GM18951 (cell line): ENCODE measurements around the gene C2.

Experiments used
- POLR2A ChIP-seq: IDR thresholded peaks from 4 replicates; pipeline ENCODE4 v1.6.1; 2011; ENCODE audit warnings: mild to moderate bottlenecking; ENCODE audit not compliant: insufficient read length, insufficient read depth; ENCODE audit errors: extremely low read depth
- in situ Hi-C: fragments of 300-500 bp; cut with MboI; formaldehyde crosslinking; loops from one replicate; pipeline ENCODE4 v1.12.0; 2022; ENCODE audit warnings: low sequenced_read_pairs, mixed read lengths, inconsistent platforms; ENCODE audit not compliant: unreplicated experiment

C2 gene

DNA sequence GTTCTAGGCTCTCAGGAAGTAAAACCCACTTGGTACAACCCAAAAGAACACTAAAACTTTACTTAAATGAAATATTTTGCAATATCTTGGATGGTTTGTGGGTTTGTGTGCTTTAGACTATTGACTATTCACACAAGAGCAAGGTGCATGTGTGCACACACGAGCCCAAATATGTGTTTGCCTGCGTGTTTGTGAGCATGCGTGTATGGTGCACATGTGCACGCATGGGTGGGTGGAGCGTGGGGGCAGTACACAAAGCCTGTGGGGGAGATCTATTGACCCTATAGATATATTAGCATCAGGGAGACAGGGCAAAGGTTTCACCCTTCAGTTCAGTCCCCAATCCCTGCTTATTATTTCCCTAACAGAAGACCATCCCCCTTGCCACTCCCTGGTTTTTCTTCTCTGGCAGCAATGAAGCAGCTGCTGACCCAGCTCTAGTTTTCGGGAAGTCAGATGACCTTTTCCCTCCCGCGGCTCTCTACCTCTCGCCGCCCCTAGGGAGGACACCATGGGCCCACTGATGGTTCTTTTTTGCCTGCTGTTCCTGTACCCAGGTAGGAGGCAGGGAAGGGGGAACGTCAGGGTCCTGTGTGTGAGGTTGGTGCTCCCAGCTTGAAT is at the start of gene C2:
Gene C2, plus strand, starts transcription at position 476 of the 621 bp plus-strand sequence. Its CDS starts 36 bp downstream, at position 512.
- TF ChIP-seq POLR2A = no peak
- in situ Hi-C loops = no loop called here

GRCh38 chr6:31878222-31878621 is 49.3 kb upstream of the C2 start:
- in situ Hi-C loops = no loop called here
- TF ChIP-seq POLR2A = no peak

- in situ Hi-C loops = no loop called here
- no peak for TF ChIP-seq POLR2A
Measured at GRCh38 chr6:31878726-31879125, 48.8 kb upstream of the C2 start, which contains the start of gene SLC44A4. SLC44A4 (minus strand) TSS chr6:31878997; CDS start chr6:31878980, 17 bp downstream.

- in situ Hi-C loops = no loop called here
- TF ChIP-seq POLR2A = no peak
Measured at GRCh38 chr6:31879143-31879542, 48.4 kb upstream of the C2 start.

- in situ Hi-C loops = no loop called here
- TF ChIP-seq POLR2A = no peak
Measured at GRCh38 chr6:31879901-31880300, 47.6 kb upstream of the C2 start.

GRCh38 chr6:31880616-31881015 is 46.9 kb upstream of the C2 start:
- in situ Hi-C loops = no loop called here
- no peak for TF ChIP-seq POLR2A

GRCh38 chr6:31881136-31881859 is 46.2 kb upstream of the C2 start:
- no peak for TF ChIP-seq POLR2A
- in situ Hi-C loops = no loop called here

- in situ Hi-C loops = no loop called here
Measured at GRCh38 chr6:31882344-31882743, 45.2 kb upstream of the C2 start.

DNA sequence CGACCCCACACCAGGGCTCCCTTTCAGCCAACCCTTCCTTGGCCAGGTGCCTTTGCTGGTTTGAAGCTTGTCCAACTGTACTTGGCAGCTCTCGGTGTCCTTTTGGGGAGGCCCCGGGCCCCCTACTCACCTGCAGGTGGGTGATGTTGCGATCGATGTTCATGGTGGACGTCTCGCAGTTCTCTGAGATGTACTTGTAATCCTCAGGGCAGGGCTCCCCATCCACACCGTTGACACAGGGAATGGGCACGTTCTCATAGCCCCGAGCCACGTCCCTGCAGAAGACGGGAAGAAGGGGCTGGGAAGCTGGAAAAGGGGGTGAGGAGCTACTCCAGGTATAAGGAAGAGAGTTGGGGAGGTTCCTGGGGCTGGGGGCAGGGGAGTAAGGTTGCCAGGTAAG is 43.8 kb upstream of the C2 start:
- in situ Hi-C loops = no loop called here
- TF ChIP-seq POLR2A = no peak

More at GRCh38 chr6:31882344-31882743, 45.2 kb upstream of the C2 start:
- no peak for TF ChIP-seq POLR2A

DNA sequence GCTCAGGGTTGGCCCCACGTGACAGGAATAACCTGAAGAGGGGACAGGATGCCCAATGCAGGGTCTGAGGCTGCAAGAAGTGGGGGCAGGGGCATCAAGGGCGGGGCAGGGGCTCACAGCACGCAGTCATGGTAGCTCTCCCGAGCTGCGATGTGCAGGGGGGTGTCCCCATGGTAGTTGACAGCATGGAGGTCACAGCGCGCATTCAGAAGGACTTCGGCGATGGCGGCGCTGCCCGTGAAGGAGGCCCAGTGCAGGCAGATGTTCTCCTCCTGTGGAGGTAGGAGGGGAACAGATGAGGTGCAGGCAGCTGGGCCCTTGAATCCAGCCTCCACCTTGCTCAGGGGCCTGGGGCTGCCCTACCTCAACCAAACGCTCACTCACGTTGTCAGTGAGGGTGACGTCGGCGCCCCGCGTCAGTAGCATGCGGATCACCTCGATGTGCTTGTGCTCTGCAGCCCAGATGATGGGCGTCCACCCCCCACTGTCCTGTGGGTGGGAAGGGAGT is 42.9 kb upstream of the C2 start:
- TF ChIP-seq POLR2A = no peak
- in situ Hi-C loops = no loop called here

- in situ Hi-C loops = no loop called here
- no peak for TF ChIP-seq POLR2A
Measured at GRCh38 chr6:31886541-31886991, 41.0 kb upstream of the C2 start.

DNA sequence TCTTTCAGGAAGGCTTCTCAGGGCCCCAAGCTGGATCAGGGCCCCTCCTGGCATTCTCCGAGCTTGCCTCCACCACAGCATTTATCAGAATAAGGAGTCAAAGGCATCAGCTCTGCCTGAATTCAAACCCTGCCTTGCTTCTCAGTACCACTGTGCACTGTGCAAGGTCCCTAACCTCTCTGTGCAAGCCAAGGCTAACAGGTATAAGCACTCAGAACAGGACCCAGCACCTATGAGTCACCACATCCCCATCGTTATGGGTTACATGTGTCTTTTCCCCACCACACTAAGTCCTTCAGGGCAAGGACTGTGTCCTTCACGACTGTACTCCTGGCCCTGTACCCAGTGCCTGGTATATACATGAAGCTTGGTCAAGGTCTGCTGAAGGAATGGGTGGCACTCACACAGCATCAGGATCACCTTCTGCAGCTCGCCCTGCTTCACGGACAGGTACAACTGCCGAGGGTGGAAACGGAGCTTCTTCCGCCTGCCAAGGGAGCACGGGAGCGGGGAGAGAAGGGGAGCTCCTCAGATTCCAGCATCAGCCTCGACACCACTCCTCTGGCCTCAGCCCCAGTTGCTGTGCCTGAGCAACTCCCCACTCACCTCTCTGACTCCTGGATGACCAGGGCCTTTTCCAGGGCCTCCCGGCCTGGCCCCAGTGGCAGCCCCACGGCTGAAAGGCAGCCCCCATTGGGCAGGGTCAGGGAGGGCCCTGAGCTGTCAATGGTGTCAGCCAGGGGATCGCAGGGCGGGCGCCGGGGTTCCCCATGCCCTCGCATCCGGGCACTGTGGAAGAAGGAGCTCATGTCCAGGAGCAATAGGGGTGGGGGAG is 40.1 kb upstream of the C2 start:
- in situ Hi-C loops = no loop called here
- no peak for TF ChIP-seq POLR2A
